ENCODE results near the gene GRIN2C. TPM values are rescaled to one million over a fixed set of nuclear protein-coding genes. Genes with fewer than 3 reads are reported as not detected.

GRIN2C gene
- total RNA-seq, 3 donors from 2014 or later (not counting 1 experiment from before 2014, with no cell fraction given): not detected

- no peak overlapping the region for H3K27ac Mint-ChIP-seq
- H3K9me3 ChIP-seq (ENCODE audit: control insufficient read depth, insufficient read depth, low read length): no peaks in the 10 kb centered on the region
- peaks cover 0 to 3% of the 10 kb centered on the region in 2 donors for H3K4me1 Mint-ChIP-seq
- H3K4me3 ChIP-seq (ENCODE audit: low read length): no peak overlapping the region
- TF ChIP-seq CTCF (IDR thresholded peaks at IDR 0.05): no peak
- DNase-seq: no peak
- H3K27me3 Mint-ChIP-seq (ENCODE audit: low read depth in 2 of 2): peaks cover 25 to 33% of the 10 kb centered on the region in 2 donors
- 37% methylated on average over 22 of the region's 22 CpGs for WGBS (ENCODE audit: insufficient coverage)
- no peaks in the 10 kb centered on the region for H3K36me3 ChIP-seq (ENCODE audit: control insufficient read depth, insufficient read depth, low read length)
- ATAC-seq: no peak
- no peaks in the 10 kb centered on the region for H3K36me3 Mint-ChIP-seq
- intact Hi-C loops (cut with micrococcal nuclease): no loop called here
- no peak overlapping the region for H3K4me3 Mint-ChIP-seq
- no peaks in the 10 kb centered on the region for H3K9me3 Mint-ChIP-seq
- no peaks in the 10 kb centered on the region for H3K4me1 ChIP-seq (ENCODE audit: control insufficient read depth, insufficient read depth, low read length)
- H3K27me3 ChIP-seq (ENCODE audit: control insufficient read depth, insufficient read depth, low read length): peaks cover 21% of the 10 kb centered on the region
- H3K27ac ChIP-seq (ENCODE audit: low read length): no peak overlapping the region
Observed at GRCh38 chr17:74893936-74894671, 34.4 kb upstream of the GRIN2C start.

GRCh38 chr17:74892974-74893911, 33.6 kb upstream of the GRIN2C start, which contains the start of gene FADS6:
FADS6 (minus strand) TSS chr17:74893633; CDS start chr17:74893595, 38 bp downstream.
- Histone ChIP-seq H3K27me3 (ENCODE audit: control insufficient read depth, insufficient read depth, low read length) (peaks cover 21% of the 10 kb centered on the region), H3K27ac (ENCODE audit: low read length) (no peak within 1 kb of the TSS), H3K36me3 (ENCODE audit: control insufficient read depth, insufficient read depth, low read length) (no peaks in the 10 kb centered on the region), H3K4me1 (ENCODE audit: control insufficient read depth, insufficient read depth, low read length) (no peaks in the 10 kb centered on the region), H3K9me3 (ENCODE audit: control insufficient read depth, insufficient read depth, low read length) (no peaks in the 10 kb centered on the region), H3K4me3 (ENCODE audit: low read length) (no peak within 1 kb of the TSS)
- Mint-ChIP-seq H3K4me1 (peaks cover 0 to 3% of the 10 kb centered on the region in 2 donors), H3K27ac (no peak within 1 kb of the TSS), H3K27me3 (ENCODE audit: low read depth in 2 of 2) (peaks cover 25 to 33% of the 10 kb centered on the region in 2 donors), H3K9me3 (no peaks in the 10 kb centered on the region), H3K36me3 (no peaks in the 10 kb centered on the region), H3K4me3 (no peak within 1 kb of the TSS)
- ATAC-seq (peak in 2 of 3 donors; percentile 47 to 71), DNase-seq (no peak)
- intact Hi-C loops (cut with micrococcal nuclease): no loop called here
- WGBS (ENCODE audit: insufficient coverage): 6% methylated on average over 86 of the region's 86 CpGs
- no peak for TF ChIP-seq CTCF (IDR thresholded peaks at IDR 0.05)

- H3K9me3 ChIP-seq (ENCODE audit: control insufficient read depth, insufficient read depth, low read length): no peaks in the 10 kb centered on the region
- WGBS (ENCODE audit: insufficient coverage): 80% methylated on average over 20 of the region's 20 CpGs
- Mint-ChIP-seq H3K4me1 (peaks cover 0 to 3% of the 10 kb centered on the region in 2 donors), H3K4me3 (no peak overlapping the region), H3K27me3 (ENCODE audit: low read depth in 2 of 2) (peaks cover 25 to 33% of the 10 kb centered on the region in 2 donors), H3K36me3 (no peaks in the 10 kb centered on the region), H3K27ac (no peak overlapping the region), H3K9me3 (no peaks in the 10 kb centered on the region)
- no peak for ATAC-seq
- TF ChIP-seq CTCF (IDR thresholded peaks at IDR 0.05): no peak
- DNase-seq: no peak
- no peak overlapping the region for H3K27ac ChIP-seq (ENCODE audit: low read length)
- no peaks in the 10 kb centered on the region for H3K4me1 ChIP-seq (ENCODE audit: control insufficient read depth, insufficient read depth, low read length)
- no peaks in the 10 kb centered on the region for H3K36me3 ChIP-seq (ENCODE audit: control insufficient read depth, insufficient read depth, low read length)
- no peak overlapping the region for H3K4me3 ChIP-seq (ENCODE audit: low read length)
- H3K27me3 ChIP-seq (ENCODE audit: control insufficient read depth, insufficient read depth, low read length): peaks cover 21% of the 10 kb centered on the region
- intact Hi-C loops (cut with micrococcal nuclease): no loop called here
Observed at GRCh38 chr17:74892013-74892841, 32.5 kb upstream of the GRIN2C start.

Measured in natural killer cell (primary cell).